HG02884 (cell line): ENCODE data around the gene TIMP4.

Source experiments
- ATAC-seq: cut with Tn5 transposase; IDR thresholded peaks from one replicate; pipeline ENCODE4 v1.9.1; 2021; ENCODE audit warnings: mild to moderate bottlenecking, moderate library complexity; ENCODE audit not compliant: unreplicated experiment

Gene TIMP4

GRCh38 chr3:12148183-12148940 lies 10.3 kb downstream of the TIMP4 start:
- no peak for ATAC-seq

DNA sequence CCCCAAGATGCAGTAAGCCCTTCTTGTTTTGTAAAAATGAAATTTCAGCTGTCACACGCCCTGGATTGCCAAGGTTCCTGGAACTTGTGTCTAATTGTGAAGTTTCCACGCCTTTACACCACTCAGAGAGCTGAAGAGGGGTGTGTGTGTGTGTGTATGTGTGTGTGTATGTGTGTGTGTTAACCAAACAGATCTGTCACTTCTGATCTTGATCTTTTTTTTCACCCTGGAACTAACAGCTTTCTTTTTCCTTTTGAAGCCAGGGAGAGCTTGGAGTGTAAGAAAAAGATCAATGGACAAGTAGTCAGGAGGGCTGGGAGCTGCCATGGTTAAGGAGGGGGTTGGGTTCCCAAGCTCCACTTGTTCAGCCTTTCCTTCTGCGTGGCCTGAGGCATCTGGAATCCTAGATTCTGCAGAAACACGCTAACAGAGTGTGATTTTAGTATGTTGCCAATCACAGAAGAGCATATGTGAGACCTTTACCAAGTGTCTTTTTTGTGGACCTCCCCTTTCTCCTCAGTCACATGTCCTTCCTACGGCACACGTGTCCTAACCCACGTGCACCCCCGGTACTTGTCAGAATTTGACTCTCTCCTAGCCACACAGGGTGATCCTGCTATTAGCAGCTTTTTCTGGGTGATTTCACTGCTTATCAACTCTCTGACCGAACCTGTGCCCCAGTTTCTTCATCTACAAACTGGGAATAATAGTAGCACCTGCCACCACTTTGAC lies 11.5 kb downstream of the TIMP4 start:
- ATAC-seq = no peak

DNA sequence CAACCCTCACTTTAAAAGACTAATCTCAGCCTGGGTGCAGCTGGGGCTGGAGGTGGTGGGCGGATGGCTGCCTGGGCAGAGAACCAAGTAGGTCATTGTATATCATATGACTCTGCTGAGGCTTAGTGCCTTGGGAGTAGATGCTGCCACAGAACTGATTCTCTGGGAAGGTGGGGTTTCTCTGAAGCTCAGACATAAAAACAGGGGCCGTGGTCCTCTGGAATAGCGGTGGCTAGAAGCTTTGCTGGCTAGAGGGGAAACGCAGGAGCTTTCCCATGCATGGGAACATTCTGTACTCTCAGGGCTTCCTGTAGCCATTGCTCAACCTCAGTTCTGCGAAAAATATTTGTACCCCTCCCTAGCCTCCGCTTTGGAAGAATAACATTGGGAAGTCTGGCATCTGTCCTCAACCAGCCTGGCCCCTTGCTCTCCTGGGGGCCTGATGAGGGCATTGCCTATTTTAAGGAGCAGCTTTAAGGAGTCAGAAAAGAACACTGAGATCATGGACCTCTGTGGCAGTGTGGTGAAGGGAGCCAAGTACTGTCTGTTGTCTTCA lies 14.7 kb downstream of the TIMP4 start:
- ATAC-seq = no peak

GRCh38 chr3:12142476-12142875 lies 16.2 kb downstream of the TIMP4 start:
- no peak for ATAC-seq

DNA sequence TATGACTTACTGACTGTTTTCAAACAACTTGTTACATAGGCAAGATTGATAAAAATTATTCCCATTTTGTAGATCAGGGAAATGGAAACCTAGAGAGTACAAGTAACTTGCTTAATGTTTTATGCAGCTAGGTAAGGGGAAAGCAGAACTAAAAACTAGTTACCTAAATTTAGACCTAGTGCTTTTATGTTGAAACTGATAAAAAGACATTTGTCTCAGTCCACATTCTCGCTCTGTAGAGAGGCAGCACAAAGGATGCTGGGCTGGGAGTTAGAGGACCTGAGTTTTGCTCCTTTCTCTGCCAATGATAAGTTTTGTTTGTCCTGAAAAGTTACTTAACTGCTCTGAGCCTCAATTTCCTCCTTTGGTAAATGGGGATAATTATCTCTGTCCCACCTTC lies 17.4 kb downstream of the TIMP4 start:
- no peak for ATAC-seq

DNA sequence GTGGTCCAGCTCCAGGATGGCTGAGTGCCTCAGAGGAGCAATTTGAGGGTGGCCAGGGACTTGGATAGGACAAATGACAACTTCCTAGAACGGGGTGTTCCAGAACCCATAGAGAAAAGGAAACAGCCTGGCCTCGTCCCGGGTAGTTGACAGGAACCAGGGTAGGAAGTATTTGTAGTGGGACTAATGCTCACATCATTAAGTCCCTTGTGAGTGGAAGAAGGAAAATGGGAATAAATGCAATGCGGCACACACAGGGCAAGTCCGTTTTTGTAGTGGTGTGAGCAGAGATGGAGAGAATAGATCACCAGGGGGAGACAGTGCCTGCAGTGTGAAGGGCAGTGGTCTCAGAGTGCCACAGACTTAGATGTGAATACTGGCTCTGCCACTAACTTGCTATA lies 19.6 kb downstream of the TIMP4 start:
- ATAC-seq = no peak

GRCh38 chr3:12138044-12138443 lies 20.7 kb downstream of the TIMP4 start:
- ATAC-seq = no peak

- no peak for ATAC-seq
These were observed 22.3 kb downstream of the TIMP4 start for GRCh38 chr3:12136371-12136770.

GRCh38 chr3:12135029-12135657 lies 23.6 kb downstream of the TIMP4 start:
- peak; percentile 76 for ATAC-seq

DNA sequence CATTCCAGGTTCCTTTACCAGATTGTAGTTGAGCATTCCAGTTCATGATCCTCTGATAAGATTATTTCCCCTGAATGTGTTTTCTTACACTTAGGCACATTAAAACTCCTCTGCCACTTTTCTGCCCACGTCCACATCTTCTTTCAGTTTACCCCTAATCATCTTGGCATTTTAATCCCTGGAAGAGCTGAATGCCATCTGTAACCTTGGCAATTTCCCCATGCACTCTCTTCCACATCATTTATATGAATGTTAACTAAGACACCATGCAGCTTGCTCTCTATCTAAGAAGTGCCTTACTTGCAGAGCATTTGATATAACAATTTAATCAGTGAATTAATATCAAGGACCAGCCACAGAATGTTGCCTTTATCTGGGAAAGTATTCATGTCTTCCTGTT lies 25.8 kb downstream of the TIMP4 start:
- ATAC-seq = no peak

DNA sequence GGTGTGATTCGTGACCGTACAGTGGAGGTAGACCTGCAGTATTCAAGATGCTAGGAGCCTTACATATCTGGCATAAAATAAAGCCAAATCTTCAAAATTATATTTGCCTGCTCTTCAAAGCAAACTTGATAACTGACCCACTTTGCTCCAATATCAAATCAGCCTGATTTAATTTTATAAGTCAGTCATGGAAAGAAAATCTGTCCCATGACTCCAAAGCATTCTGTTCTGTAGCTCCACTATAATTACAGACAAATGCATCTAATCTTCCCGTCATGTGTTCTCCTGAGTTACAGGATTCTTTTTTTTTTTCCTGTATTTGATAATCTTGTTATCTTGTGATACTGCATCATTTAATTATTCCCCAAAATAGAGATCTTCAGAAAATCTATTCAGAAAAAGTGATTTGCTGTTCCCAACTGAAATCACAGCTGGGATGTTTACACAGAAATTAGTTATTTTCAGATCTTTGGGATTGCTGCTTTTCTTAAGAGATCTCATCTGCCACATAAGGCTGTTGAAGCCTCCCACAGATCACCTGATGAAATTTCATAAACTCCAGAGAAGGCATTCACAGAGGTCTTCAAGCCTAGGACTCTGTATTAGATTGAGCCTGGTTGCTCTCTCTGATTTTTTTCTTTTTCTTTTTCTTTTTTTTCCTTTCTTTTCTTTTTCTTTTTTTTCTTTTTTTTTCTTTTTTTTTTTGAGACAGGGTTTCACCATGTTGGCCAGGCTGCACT lies 27.2 kb downstream of the TIMP4 start:
- ATAC-seq = no peak

DNA sequence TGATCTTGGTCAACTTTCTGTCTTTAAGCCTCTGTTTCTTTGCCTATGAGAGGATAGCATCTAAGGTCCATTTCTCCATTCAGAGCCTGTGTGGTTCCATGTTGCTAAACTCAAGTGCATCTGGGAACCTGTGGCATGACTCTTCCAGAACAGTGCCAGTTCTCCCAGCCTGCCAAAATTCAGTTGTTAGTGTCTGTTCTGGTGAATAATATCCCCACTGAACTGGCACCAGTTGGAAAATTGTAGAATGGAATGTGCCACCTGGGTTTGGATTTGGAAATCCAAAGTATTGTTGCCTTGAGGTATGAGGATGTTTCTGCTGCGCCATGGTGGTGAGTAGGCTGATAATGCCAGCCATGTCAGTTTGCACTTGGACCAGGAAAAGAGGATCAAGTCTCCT lies 31.3 kb downstream of the TIMP4 start:
- no peak for ATAC-seq

DNA sequence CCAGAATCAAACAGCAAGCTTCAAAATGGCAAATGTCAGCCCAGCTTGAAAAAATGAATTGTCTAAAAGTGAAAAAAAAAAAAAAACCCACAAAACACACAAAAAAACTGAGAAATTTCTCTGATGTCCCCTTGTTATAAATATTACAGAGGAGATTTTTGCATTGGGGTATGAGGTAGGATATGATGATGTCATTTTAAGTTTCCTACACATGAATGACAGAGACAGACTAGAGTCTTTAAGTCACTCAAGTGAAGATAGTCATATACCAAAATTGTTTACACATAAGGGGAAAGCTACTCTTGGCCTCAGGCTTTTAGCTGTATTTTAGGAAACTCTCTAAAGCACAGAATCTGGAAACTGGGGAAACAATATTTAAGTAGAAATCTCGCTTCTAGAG lies 32.9 kb downstream of the TIMP4 start:
- no peak for ATAC-seq

GRCh38 chr3:12121466-12121865 lies 37.2 kb downstream of the TIMP4 start:
- no peak for ATAC-seq

- no peak for ATAC-seq
These were observed 38.2 kb downstream of the TIMP4 start for GRCh38 chr3:12120374-12121140.

DNA sequence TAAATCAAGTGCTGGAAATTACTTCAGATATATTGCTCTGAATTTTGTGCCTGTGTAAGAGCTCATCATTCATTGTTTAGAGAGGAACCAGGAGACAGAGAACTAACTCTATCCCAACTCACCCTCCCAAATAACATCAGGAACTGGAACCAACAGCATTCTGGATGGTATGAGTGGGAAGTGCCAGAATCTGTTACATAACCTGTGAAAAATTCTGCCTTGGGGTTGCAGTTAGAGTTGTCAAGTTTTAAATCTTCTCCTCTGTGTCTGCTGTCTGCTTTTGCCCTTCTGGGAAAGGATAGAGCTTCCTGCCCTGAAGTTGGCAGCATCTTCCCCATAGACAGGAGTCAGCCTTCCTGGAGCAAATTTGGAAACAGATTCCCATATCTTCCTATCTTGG lies 41.2 kb downstream of the TIMP4 start:
- ATAC-seq = no peak

DNA sequence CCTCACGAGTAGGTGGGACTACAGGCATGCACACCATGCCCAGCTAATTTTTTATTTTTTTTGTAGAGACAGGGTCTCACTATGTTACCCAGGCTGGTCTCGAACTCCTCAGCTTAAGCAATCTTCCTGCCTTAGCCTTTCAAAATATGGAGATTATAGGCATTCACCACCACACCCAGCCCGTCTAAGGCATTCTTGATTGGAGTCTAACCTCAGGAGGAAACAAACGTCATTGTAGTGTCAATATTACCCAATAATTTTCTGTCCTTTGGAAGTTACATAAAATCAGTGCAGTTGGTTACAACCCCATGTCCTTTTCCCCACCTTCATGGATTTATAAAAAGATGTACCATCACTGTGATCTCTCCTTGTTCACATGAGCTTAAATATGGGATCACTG lies 41.8 kb downstream of the TIMP4 start:
- ATAC-seq = no peak

- ATAC-seq = no peak
These were observed 42.9 kb downstream of the TIMP4 start for GRCh38 chr3:12115849-12116248.

DNA sequence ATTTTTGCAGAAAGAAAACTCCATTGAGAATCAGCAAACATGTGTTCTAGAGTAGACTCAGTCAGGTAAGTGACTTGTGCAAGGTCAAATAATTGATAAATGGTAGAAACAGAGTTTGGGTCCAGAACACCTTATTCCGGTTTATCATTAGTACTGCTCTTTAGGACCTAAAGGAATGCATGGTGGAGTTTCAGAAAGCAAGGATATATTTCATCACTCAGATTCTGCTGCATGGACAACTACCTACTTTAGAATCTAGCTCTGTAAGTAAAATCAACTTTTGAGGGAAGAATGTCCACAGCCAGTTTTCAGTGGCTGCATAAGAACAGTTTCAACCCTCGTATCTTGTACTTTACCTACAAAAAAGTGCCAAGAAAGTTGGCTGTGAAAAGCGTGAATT lies 43.6 kb downstream of the TIMP4 start:
- ATAC-seq = no peak

DNA sequence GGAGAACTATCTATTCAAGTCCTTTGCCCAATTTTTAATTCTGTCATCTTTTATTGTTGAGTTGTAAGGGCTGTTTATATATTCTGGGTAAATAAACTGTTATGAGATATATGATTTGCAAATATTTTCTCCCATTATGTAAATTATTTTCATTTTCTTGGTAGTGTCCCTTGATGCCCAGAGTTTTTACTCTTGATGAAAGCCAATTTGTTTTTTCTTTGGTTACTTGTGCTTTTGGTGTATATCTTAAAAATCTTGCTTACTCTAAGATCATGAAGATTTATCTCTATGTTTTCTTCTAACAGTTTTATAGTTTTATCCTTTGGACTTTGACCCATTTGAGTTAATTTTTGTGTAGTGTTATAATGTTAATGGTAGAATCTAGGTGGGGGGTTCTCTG lies 44.5 kb downstream of the TIMP4 start:
- no peak for ATAC-seq
